CD4-positive, alpha-beta T cell (primary cell): Measurements from ENCODE around the gene THBS2. TPM values are rescaled to one million over a fixed set of nuclear protein-coding genes. Genes with fewer than 3 reads are reported as not detected.

Source experiments
- ATAC-seq: fragments of 200-7000 bp; cut with Tn5 transposase; one replicate; pipeline ENCODE4 v1.10.0; 2022; ENCODE audit warnings: mild to moderate bottlenecking; ENCODE audit not compliant: poor library complexity
- CTCF ChIA-PET: fragments of 350-600 bp; sonication (Branson Sonifier 250); formaldehyde crosslinking; loops from one replicate; lab custom pipeline; 2021; ENCODE audit warnings: antibody characterized with exemption, inconsistent platforms; lab: Charles Lee
- POLR2A ChIA-PET: fragments of 350-600 bp; sonication (Branson Sonifier 250); formaldehyde crosslinking; loops from one replicate; lab custom pipeline; 2021; ENCODE audit warnings: antibody characterized with exemption, inconsistent platforms; lab: Charles Lee
- DNase-seq, 14 experiments: peaks; one replicate each; pipeline ENCODE4 v3.0.0-alpha.2; 2013 to 2020; ENCODE audit warnings: mixed read lengths in 2 of 14
- H3K27ac ChIP-seq, 2 donors: one replicate each; pipeline versions ENCODE4 v1.5.1 to v1.7.0; 2013; ENCODE audit warnings: low read length in 2 of 2, low read depth in 1 of 2, mild to moderate bottlenecking in 1 of 2
- H3K27me3 ChIP-seq, 2 experiments: 1 replicate in 1 of 2; 2 replicates in 1 of 2; pipeline versions ENCODE4 v1.6.1 to v1.7.0; 2013; ENCODE audit warnings: low read length in 2 of 2, control low read depth in 1 of 2, mild to moderate bottlenecking in 1 of 2, moderate library complexity in 1 of 2; ENCODE audit not compliant: insufficient read depth in 2 of 2, control insufficient read depth in 1 of 2
- H3K36me3 ChIP-seq: one replicate; pipeline ENCODE4 v1.6.1; 2013; ENCODE audit warnings: low read length, control low read depth; ENCODE audit not compliant: insufficient read depth
- H3K4me1 ChIP-seq: one replicate; pipeline ENCODE4 v1.6.1; 2013; ENCODE audit warnings: low read length, control low read depth; ENCODE audit not compliant: insufficient read depth
- H3K4me3 ChIP-seq: one replicate; pipeline ENCODE4 v1.5.1; 2013; ENCODE audit warnings: mild to moderate bottlenecking, low read length, moderate library complexity
- H3K9me3 ChIP-seq, 2 experiments: 1 replicate in 1 of 2; 2 replicates in 1 of 2; pipeline versions ENCODE4 v1.6.1 to v1.7.0; 2013; ENCODE audit warnings: low read length in 2 of 2, mild to moderate bottlenecking in 2 of 2, control low read depth in 1 of 2, moderate library complexity in 1 of 2; ENCODE audit not compliant: control insufficient read depth in 1 of 2, insufficient read depth in 1 of 2
- H3K27ac Mint-ChIP-seq: one replicate; pipeline ENCODE4 v1.8.0; 2020; ENCODE audit warnings: mixed read lengths
- H3K27me3 Mint-ChIP-seq: one replicate; pipeline ENCODE4 v1.8.0; 2021; ENCODE audit warnings: mixed read lengths
- H3K36me3 Mint-ChIP-seq: one replicate; pipeline ENCODE4 v1.8.0; 2021; ENCODE audit warnings: low read depth, mixed read lengths
- H3K4me1 Mint-ChIP-seq: one replicate; pipeline ENCODE4 v1.8.0; 2021; ENCODE audit warnings: low read depth, mixed read lengths
- H3K4me3 Mint-ChIP-seq: one replicate; pipeline ENCODE4 v1.8.0; 2020; ENCODE audit warnings: mild to moderate bottlenecking, mixed read lengths
- H3K9me3 Mint-ChIP-seq: one replicate; pipeline ENCODE4 v1.8.0; 2020; ENCODE audit warnings: mixed read lengths
- intact Hi-C, 2 experiments: fragments of 100-400 bp; cut with DNase I in 1 of 2; cut with micrococcal nuclease in 1 of 2; formaldehyde crosslinking; loops; one replicate each; pipeline versions ENCODE4 v1.15.1 to v1.9.0; 2023 to 2025; cut with DNase I, micrococcal nuclease
- total RNA-seq, 174 experiments: library from RNA in 2 of 174; stranded (reverse) in 2 of 174; gene quantifications; one replicate each; pipeline ENCODE4 v1.2.3 and lab custom pipeline; 2021 to 2026
- TF ChIP-seq, protein P1 (sequence below): fragments of 200-600 bp; IDR thresholded peaks from one replicate; pipeline ENCODE4 v1.8.0; 2022; ENCODE audit warnings: antibody characterized with exemption, mild to moderate bottlenecking

Gene THBS2
- total RNA-seq, 2 experiments from 2014 or later: not detected

DNA sequence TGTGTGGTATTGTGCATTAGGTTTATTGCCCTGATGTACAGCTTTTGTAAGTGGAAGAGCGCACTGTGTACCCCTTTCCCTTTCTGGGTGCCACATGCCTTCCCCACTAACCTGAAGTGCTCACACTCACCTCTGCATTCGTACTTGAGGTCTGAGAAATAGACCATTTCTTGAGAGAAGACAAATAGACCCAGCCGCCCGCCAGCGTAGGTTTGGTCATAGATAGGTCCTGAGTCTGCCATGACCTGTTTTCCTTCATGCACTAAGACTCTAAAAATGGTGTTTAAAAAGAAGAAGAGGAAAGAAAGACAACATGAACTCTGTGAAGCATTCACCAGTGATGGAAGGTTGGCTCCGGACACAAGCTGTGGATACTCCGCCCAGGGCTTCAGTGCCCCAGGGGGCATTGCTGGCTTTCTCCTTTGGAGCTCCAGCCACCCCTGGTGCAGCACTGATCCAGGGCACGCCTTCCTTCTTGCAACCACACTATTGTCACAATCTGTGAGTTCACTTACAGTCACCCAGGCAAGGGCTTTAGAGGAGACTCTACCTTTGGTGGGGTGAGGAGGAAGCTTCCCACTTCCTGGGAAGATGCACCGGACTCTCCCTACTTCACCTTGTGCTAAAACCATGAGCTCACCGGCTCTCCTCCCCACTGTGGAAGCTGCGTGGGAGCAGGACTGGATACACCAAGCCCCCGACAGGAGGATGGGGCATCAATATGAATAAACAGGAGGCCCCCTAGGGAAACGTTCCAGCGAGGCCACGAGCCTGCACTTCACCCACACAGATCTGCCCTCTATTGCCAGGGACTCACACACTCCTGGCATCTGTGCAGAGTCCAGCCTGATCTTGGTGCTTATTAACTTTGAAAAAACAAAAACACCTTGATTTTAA is 33.3 kb downstream of the THBS2 start:
- no peak overlapping the region for H3K27ac Mint-ChIP-seq
- H3K36me3 Mint-ChIP-seq: no peaks in the 10 kb centered on the region
- no peak for DNase-seq
- peaks cover 6% of the 10 kb centered on the region for H3K27me3 Mint-ChIP-seq
- CTCF ChIA-PET: no interaction called here
- H3K27ac ChIP-seq: no peak overlapping the region
- no peak overlapping the region for H3K4me3 ChIP-seq
- ATAC-seq: no peak
- no peaks in the 10 kb centered on the region for H3K4me1 ChIP-seq
- no peaks in the 10 kb centered on the region for H3K27me3 ChIP-seq
- H3K9me3 Mint-ChIP-seq: no peaks in the 10 kb centered on the region
- intact Hi-C loops: no loop called here
- H3K4me3 Mint-ChIP-seq: no peak overlapping the region
- no peaks in the 10 kb centered on the region for H3K4me1 Mint-ChIP-seq
- TF ChIP-seq, protein P1, sequence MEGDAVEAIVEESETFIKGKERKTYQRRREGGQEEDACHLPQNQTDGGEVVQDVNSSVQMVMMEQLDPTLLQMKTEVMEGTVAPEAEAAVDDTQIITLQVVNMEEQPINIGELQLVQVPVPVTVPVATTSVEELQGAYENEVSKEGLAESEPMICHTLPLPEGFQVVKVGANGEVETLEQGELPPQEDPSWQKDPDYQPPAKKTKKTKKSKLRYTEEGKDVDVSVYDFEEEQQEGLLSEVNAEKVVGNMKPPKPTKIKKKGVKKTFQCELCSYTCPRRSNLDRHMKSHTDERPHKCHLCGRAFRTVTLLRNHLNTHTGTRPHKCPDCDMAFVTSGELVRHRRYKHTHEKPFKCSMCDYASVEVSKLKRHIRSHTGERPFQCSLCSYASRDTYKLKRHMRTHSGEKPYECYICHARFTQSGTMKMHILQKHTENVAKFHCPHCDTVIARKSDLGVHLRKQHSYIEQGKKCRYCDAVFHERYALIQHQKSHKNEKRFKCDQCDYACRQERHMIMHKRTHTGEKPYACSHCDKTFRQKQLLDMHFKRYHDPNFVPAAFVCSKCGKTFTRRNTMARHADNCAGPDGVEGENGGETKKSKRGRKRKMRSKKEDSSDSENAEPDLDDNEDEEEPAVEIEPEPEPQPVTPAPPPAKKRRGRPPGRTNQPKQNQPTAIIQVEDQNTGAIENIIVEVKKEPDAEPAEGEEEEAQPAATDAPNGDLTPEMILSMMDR: no peak
- H3K36me3 ChIP-seq: no peaks in the 10 kb centered on the region
- peaks cover 0 to 18% of the 10 kb centered on the region in 2 experiments for H3K9me3 ChIP-seq
- POLR2A ChIA-PET: no interaction called here

DNA sequence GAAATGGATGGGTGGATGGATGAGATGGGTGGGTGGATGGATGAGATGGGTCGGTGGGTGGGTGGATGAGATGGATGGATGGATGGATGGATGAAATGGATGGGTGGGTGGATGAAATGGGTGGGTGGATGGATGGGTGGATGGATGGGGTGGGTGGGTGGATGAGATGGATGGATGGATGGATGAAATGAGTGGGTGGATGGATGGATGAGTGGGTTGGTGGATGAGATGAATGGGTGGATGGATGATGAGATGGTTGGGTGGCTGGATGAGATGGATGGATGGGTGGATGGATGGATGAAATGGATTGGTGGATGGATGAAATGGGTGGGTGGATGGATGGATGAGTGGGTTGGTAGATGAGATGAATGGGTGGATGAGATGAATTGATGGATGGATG is 35.7 kb downstream of the THBS2 start:
- no peak for ATAC-seq
- ChIA-PET CTCF (no interaction called here), POLR2A (no interaction called here)

DNA sequence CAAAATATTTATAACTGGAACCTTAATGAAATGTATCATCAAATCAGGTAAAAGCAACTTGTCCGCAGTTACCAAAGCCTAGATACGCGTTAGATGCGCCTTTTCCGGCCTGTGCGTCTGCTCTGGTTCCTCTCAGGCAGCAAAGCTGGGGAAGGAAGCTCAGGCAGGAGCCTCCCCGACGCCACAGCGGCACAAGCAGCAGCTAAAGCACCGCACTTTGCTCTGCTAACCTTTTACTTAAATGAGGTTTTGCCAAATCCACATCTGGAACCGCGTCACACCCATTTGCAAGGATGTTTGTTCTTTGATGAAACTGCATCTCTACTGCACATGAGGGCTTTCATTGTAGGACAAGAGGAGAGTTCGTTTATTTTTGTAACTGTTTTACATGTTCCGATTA is 36.8 kb downstream of the THBS2 start:
- Mint-ChIP-seq H3K9me3 (peaks cover 2% of the 10 kb centered on the region), H3K27ac (no peak overlapping the region), H3K36me3 (no peaks in the 10 kb centered on the region), H3K4me1 (peaks cover 15% of the 10 kb centered on the region), H3K27me3 (no peaks in the 10 kb centered on the region), H3K4me3 (no peak overlapping the region)
- H3K4me1 ChIP-seq: peaks cover 12% of the 10 kb centered on the region
- TF ChIP-seq, protein P1: no peak
- DNase-seq: no peak
- peaks cover 0 to 15% of the 10 kb centered on the region in 2 experiments for H3K9me3 ChIP-seq
- no peak overlapping the region for H3K4me3 ChIP-seq
- ATAC-seq: no peak
- no peak overlapping the region for H3K27ac ChIP-seq
- H3K36me3 ChIP-seq: no peaks in the 10 kb centered on the region
- CTCF ChIA-PET: no interaction called here
- intact Hi-C loops: no loop called here
- no peaks in the 10 kb centered on the region for H3K27me3 ChIP-seq
- POLR2A ChIA-PET: no interaction called here

More for the DNA sequence above, 35.7 kb downstream of the THBS2 start:
- Mint-ChIP-seq H3K4me3 (no peak overlapping the region), H3K27ac (no peak overlapping the region), H3K36me3 (no peaks in the 10 kb centered on the region), H3K9me3 (no peaks in the 10 kb centered on the region), H3K27me3 (no peaks in the 10 kb centered on the region), H3K4me1 (peaks cover 3% of the 10 kb centered on the region)
- intact Hi-C loops: no loop called here
- H3K36me3 ChIP-seq: no peaks in the 10 kb centered on the region
- DNase-seq: no peak
- peaks cover 12% of the 10 kb centered on the region for H3K4me1 ChIP-seq
- TF ChIP-seq, protein P1: no peak
- no peak overlapping the region for H3K4me3 ChIP-seq
- no peak overlapping the region for H3K27ac ChIP-seq
- no peaks in the 10 kb centered on the region for H3K27me3 ChIP-seq
- peaks cover 0 to 22% of the 10 kb centered on the region in 2 experiments for H3K9me3 ChIP-seq
